HepG2 (cell line): Measurements from ENCODE around the gene ZIK1. TPM values are rescaled to one million over a fixed set of nuclear protein-coding genes. Genes with fewer than 3 reads are reported as not detected.

ENCODE experiments used
- AKNA ChIP-seq: sonication (generic); formaldehyde crosslinking; IDR thresholded peaks from 2 replicates; pipeline ENCODE4 v1.4.0; 2020; ENCODE audit warnings: missing genetic modification reagents, borderline replicate concordance
- BORCS8-MEF2B ChIP-seq: sonication (generic); formaldehyde crosslinking; IDR thresholded peaks from 2 replicates; pipeline ENCODE4 v1.8.0; 2022; ENCODE audit warnings: mild to moderate bottlenecking, missing genetic modification reagents
- CC2D1A ChIP-seq: sonication (generic); formaldehyde crosslinking; IDR thresholded peaks from 2 replicates; pipeline ENCODE4 v1.8.1; 2023; ENCODE audit warnings: mild to moderate bottlenecking, missing genetic modification reagents
- ELF1 ChIP-seq: sonication (generic); formaldehyde crosslinking; IDR thresholded peaks from 2 replicates; pipeline ENCODE4 v1.4.0; 2020; ENCODE audit warnings: missing genetic modification reagents
- EZH2 ChIP-seq: conservative IDR thresholded peaks from 2 replicates; pipeline ENCODE4 v1.6.1; 2012; ENCODE audit warnings: mild to moderate bottlenecking, low read depth, low read length, moderate library complexity
- HDAC1 ChIP-seq: sonication (generic); formaldehyde crosslinking; IDR thresholded peaks from 2 replicates; pipeline ENCODE4 v1.5.1; 2020; ENCODE audit warnings: mild to moderate bottlenecking, missing genetic modification reagents
- MXI1 ChIP-seq: IDR thresholded peaks from 3 replicates; pipeline ENCODE4 v1.6.1; 2012; ENCODE audit warnings: low read depth, low read length, inconsistent platforms, borderline replicate concordance
- REST ChIP-seq, 2 experiments: IDR thresholded peaks; 2 replicates each; pipeline ENCODE4 v1.6.1; 2011 to 2012; ENCODE audit warnings: low read length in 2 of 2, borderline replicate concordance in 1 of 2, low read depth in 1 of 2, mild to moderate bottlenecking in 1 of 2, moderate library complexity in 1 of 2
- SYNCRIP ChIP-seq: fragments of 200-400 bp; formaldehyde crosslinking; IDR thresholded peaks from 2 replicates; pipeline ENCODE4 v1.6.1; 2018; ENCODE audit warnings: mild to moderate bottlenecking, low read depth, low read length; ENCODE audit not compliant: insufficient read depth
- ZBTB44 ChIP-seq: sonication (generic); formaldehyde crosslinking; IDR thresholded peaks from 2 replicates; pipeline ENCODE4 v1.4.0; 2020; ENCODE audit warnings: missing genetic modification reagents
- ZNF160 ChIP-seq: sonication (generic); formaldehyde crosslinking; IDR thresholded peaks from 2 replicates; pipeline ENCODE4 v1.8.0; 2022; ENCODE audit warnings: mild to moderate bottlenecking, inconsistent platforms, missing genetic modification reagents
- ZNF256 ChIP-seq: sonication (generic); formaldehyde crosslinking; conservative IDR thresholded peaks from 2 replicates; pipeline ENCODE4 v1.4.0; 2020; ENCODE audit warnings: missing genetic modification reagents
- ZNF337 ChIP-seq: sonication (generic); formaldehyde crosslinking; IDR thresholded peaks from 2 replicates; pipeline ENCODE4 v1.5.1; 2020; ENCODE audit warnings: missing genetic modification reagents, low read depth, mild to moderate bottlenecking, borderline replicate concordance
- ZNF577 ChIP-seq: sonication (generic); formaldehyde crosslinking; IDR thresholded peaks from 2 replicates; pipeline ENCODE4 v1.4.0; 2020; ENCODE audit warnings: mild to moderate bottlenecking, low read depth, missing genetic modification reagents, borderline replicate concordance
- ZNF674 ChIP-seq: sonication (generic); formaldehyde crosslinking; IDR thresholded peaks from 2 replicates; pipeline ENCODE4 v1.5.0; 2020; ENCODE audit warnings: low read depth, mild to moderate bottlenecking, missing genetic modification reagents
- ZNF724P ChIP-seq: sonication (generic); formaldehyde crosslinking; IDR thresholded peaks from 2 replicates; pipeline ENCODE4 v1.8.0; 2022; ENCODE audit warnings: missing genetic modification reagents, borderline replicate concordance
- ZNF768 ChIP-seq: sonication (generic); formaldehyde crosslinking; IDR thresholded peaks from 2 replicates; pipeline ENCODE4 v1.4.0; 2020; ENCODE audit warnings: missing genetic modification reagents
- ZSCAN9 ChIP-seq: IDR thresholded peaks from 2 replicates; pipeline ENCODE4 v1.6.1; 2016; ENCODE audit warnings: borderline replicate concordance
- polyA plus RNA-seq, 8 experiments: library from polyadenylated mRNA; depleted of rRNA in 3 of 8; stranded (reverse) in 7 of 8; unstranded in 1 of 8; fragments of >200 nt; fragmentation: Illumina TruSeq in 4 of 8; extraction: Trizol in 4 of 8; gene quantifications; 2 replicates each; pipeline versions ENCODE4 v1.2.1 to v1.2.3, GENCODE V29; 2011 to 2016; ENCODE audit warnings: low read depth in 4 of 8, missing spikeins in 1 of 8, mixed read lengths in 1 of 8; ENCODE audit not compliant: insufficient read depth in 1 of 8
- total RNA-seq, 5 experiments: library from RNA; depleted of rRNA; stranded (reverse); fragments of >200 nt; fragmentation: Illumina TruSeq; extraction: Trizol; gene quantifications; 2 replicates each; pipeline ENCODE4 v1.2.3, GENCODE V29; 2016; ENCODE audit warnings: low read depth in 1 of 5

The ZIK1 gene
- total and polyA plus RNA-seq, 2 of the 13 experiments (the other 11 are each of a cell fraction or from before 2014, with no cell fraction given) = 2.1 to 7.2 TPM

GRCh38 chr19:57632987-57633831 is 49.3 kb downstream of the ZIK1 start, which contains the start of gene ZNF211 (continued):
- TF ChIP-seq AKNA (CRISPR knock-in tag) = no peak
- peak; percentile 50; the same call in 1 of the 2 replicates for TF ChIP-seq BORCS8-MEF2B (CRISPR knock-in tag)
- TF ChIP-seq ZBTB44 (CRISPR knock-in tag) = no peak
- TF ChIP-seq ZNF337 (CRISPR knock-in tag) = no peak
- no peak for TF ChIP-seq REST (IDR thresholded peaks at IDR 0.05; ENCODE audit: borderline replicate concordance in 1 of 2, low read depth in 1 of 2, low read length in 2 of 2)
- peak; percentile 34; the same call in 1 of the 3 replicates for TF ChIP-seq MXI1
- no peak for TF ChIP-seq ZNF724P (CRISPR knock-in tag)
- no peak for TF ChIP-seq CC2D1A (CRISPR knock-in tag)
- peak; percentile 86 for TF ChIP-seq HDAC1 (CRISPR knock-in tag)
- TF ChIP-seq ZNF160 (CRISPR knock-in tag) = peak; percentile 56; the same call in 1 of the 2 replicates
- peak; percentile 88 for TF ChIP-seq ZSCAN9
- 0 out of 2 replicates have a peak, but pooled peaks have one; percentile 14 for TF ChIP-seq ZNF768 (CRISPR knock-in tag)
- TF ChIP-seq ZNF256 (CRISPR knock-in tag) = no peak
- no peak for TF ChIP-seq ZNF674 (CRISPR knock-in tag)
- TF ChIP-seq EZH2 = no peak
- TF ChIP-seq ELF1 (CRISPR knock-in tag) = peak; percentile 93
- no peak for TF ChIP-seq SYNCRIP
- TF ChIP-seq ZNF577 (CRISPR knock-in tag) = no peak
